SK-N-SH treated with all-trans-retinoic acid at 6 μM for 48 hours (cell line): ENCODE measurements around the gene AMIGO3.
"Not testable (repeated sequence)": the region's sequence is repeated elsewhere in the genome, so short reads cannot be mapped to it uniquely, and the experiment has no call there.

Source experiments
- ATAC-seq: fragments of 200-7000 bp; cut with Tn5 transposase; 3 replicates; pipeline ENCODE4 v1.9.1; 2020; ENCODE audit warnings: mild to moderate bottlenecking, moderate library complexity
- ARNTL ChIP-seq: fragments of 450-650 bp; formaldehyde crosslinking; IDR thresholded peaks from 2 replicates; pipeline ENCODE4 v1.5.0; 2020; ENCODE audit warnings: low read depth, mild to moderate bottlenecking, moderate library complexity, borderline replicate concordance
- BACH2 ChIP-seq: fragments of 250-450 bp; sonication (Bioruptor Pico); IDR thresholded peaks from 2 replicates; pipeline ENCODE4 v1.9.0; 2021; ENCODE audit warnings: mild to moderate bottlenecking, borderline replicate concordance
- CSDC2 ChIP-seq: fragments of 250-450 bp; sonication (Bioruptor Pico); IDR thresholded peaks from 2 replicates; pipeline ENCODE4 v1.5.0; 2020; ENCODE audit warnings: mild to moderate bottlenecking, moderate library complexity
- ESRRG ChIP-seq: fragments of 250-450 bp; sonication (Bioruptor Pico); IDR thresholded peaks from 2 replicates; pipeline ENCODE4 v1.6.1; 2021; ENCODE audit warnings: mild to moderate bottlenecking
- GLIS3 ChIP-seq: fragments of 250-450 bp; sonication (Bioruptor Pico); IDR thresholded peaks from 2 replicates; pipeline ENCODE4 v1.5.0; 2020; ENCODE audit warnings: mild to moderate bottlenecking, moderate library complexity
- ISL1 ChIP-seq: fragments of 250-450 bp; sonication (Bioruptor Pico); IDR thresholded peaks from 2 replicates; pipeline ENCODE4 v2.1.2; 2022; ENCODE audit warnings: mild to moderate bottlenecking, moderate library complexity
- PPARA ChIP-seq: fragments of 250-450 bp; sonication (Bioruptor Pico); IDR thresholded peaks from 2 replicates; pipeline ENCODE4 v1.5.0; 2020; ENCODE audit warnings: mild to moderate bottlenecking, borderline replicate concordance
- RARB ChIP-seq: fragments of 250-450 bp; sonication (Bioruptor Pico); IDR thresholded peaks from 2 replicates; pipeline ENCODE4 v1.8.0; 2021; ENCODE audit warnings: mild to moderate bottlenecking, moderate library complexity
- TCF4 ChIP-seq: fragments of 250-450 bp; sonication (Bioruptor Pico); IDR thresholded peaks from 2 replicates; pipeline ENCODE4 v1.8.0; 2021; ENCODE audit warnings: mild to moderate bottlenecking, moderate library complexity, borderline replicate concordance
- TOX ChIP-seq: fragments of 250-450 bp; sonication (Bioruptor Pico); IDR thresholded peaks from 2 replicates; pipeline ENCODE4 v1.8.0; 2021; ENCODE audit warnings: mild to moderate bottlenecking, moderate library complexity, borderline replicate concordance
- ZFP30 ChIP-seq: fragments of 450-650 bp; formaldehyde crosslinking; IDR thresholded peaks from 2 replicates; pipeline ENCODE4 v1.5.0; 2022; ENCODE audit warnings: mild to moderate bottlenecking, moderate library complexity
- ZNF565 ChIP-seq: fragments of 450-650 bp; formaldehyde crosslinking; conservative IDR thresholded peaks from 2 replicates; pipeline ENCODE4 v1.5.0; 2020; ENCODE audit warnings: low read depth, mild to moderate bottlenecking, moderate library complexity
- ZNF70 ChIP-seq: fragments of 450-650 bp; formaldehyde crosslinking; IDR thresholded peaks from 2 replicates; pipeline ENCODE4 v1.5.0; 2020; ENCODE audit warnings: mild to moderate bottlenecking, moderate library complexity
- ZNF8 ChIP-seq: fragments of 450-650 bp; formaldehyde crosslinking; IDR thresholded peaks from 2 replicates; pipeline ENCODE4 v1.5.0; 2020; ENCODE audit warnings: mild to moderate bottlenecking, moderate library complexity
- TF ChIP-seq, protein P1 (sequence below): fragments of 250-450 bp; sonication (Bioruptor Pico); IDR thresholded peaks from 2 replicates; pipeline ENCODE4 v1.5.1; 2021; ENCODE audit warnings: mild to moderate bottlenecking, moderate library complexity
- TF ChIP-seq, protein P2 (sequence below): fragments of 250-450 bp; sonication (Bioruptor Pico); IDR thresholded peaks from 2 replicates; pipeline ENCODE4 v1.8.0; 2020; ENCODE audit warnings: mild to moderate bottlenecking, moderate library complexity, borderline replicate concordance
- TF ChIP-seq, protein P3 (sequence below): fragments of 250-450 bp; sonication (Bioruptor Pico); IDR thresholded peaks from 2 replicates; pipeline ENCODE4 v1.5.1; 2020; ENCODE audit warnings: low read depth, mild to moderate bottlenecking, moderate library complexity

AMIGO3 gene

DNA sequence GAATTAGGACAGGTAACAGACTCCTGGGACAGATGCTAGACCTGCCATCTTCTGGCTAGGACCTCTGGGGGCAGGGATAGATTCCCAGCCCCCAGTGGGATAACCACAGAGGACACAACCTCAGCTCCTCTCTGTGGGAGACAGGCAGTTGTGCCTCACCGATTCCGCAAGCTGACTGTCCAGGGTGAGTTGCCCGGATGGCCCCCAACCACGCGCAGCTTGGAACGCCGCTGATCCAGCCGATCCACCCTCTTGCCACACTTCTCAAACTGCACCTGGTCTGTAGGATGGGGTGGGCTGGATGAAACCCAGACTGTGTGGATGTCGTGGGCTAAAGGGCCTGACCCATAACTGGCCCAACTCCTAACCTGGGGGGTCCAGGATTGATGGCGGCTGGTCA, 34.4 kb downstream of the AMIGO3 start:
- not testable (repeated sequence) for ATAC-seq

DNA sequence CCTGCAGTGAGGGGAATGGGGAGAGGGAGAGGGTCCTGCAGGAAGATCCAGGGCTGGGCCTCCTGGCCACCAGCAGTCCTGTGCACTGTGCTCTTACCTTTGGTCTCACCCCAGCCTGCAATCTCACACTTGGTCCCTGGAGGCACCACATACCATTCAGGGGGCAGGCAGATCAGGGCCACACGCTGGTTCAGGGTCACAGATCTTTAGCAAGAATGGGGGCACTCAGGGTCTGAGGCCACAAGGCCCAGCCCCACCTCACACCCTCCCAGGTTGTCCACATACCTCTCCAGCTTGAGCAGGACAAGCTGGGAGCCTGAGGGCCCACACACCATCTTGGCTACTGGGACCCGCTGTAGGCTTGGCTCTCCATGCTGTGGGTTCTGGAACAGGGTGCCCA, 35.0 kb downstream of the AMIGO3 start:
- ATAC-seq = not testable (repeated sequence)

DNA sequence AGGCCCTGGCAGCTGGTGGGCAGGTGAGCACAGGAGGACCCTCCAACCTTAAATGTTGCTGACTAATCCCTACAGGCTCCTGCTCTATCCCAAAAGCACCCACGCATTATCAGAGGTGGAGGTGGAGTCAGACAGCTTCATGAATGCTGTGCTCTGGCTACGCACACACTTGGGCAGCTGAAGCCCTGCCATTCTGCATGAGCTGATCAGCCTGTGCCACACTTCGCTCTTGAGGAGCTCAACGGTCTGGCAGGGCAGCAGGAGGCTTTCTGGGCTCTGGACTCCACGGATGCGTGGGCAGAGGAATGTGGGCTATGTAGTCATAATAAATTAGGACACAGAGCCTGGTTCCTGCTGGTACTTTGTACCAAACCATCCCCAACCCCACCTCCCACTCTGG, 36.3 kb downstream of the AMIGO3 start:
- TF ChIP-seq RARB (CRISPR knock-in tag) (no peak), ZNF8 (CRISPR knock-in tag) (no peak), GLIS3 (CRISPR knock-in tag) (no peak), CSDC2 (CRISPR knock-in tag) (no peak), BACH2 (no peak), TOX (CRISPR knock-in tag) (no peak), ARNTL (CRISPR knock-in tag) (no peak), ZFP30 (no peak), ISL1 (CRISPR knock-in tag) (no peak), TCF4 (CRISPR knock-in tag) (no peak)
- TF ChIP-seq, protein P1, sequence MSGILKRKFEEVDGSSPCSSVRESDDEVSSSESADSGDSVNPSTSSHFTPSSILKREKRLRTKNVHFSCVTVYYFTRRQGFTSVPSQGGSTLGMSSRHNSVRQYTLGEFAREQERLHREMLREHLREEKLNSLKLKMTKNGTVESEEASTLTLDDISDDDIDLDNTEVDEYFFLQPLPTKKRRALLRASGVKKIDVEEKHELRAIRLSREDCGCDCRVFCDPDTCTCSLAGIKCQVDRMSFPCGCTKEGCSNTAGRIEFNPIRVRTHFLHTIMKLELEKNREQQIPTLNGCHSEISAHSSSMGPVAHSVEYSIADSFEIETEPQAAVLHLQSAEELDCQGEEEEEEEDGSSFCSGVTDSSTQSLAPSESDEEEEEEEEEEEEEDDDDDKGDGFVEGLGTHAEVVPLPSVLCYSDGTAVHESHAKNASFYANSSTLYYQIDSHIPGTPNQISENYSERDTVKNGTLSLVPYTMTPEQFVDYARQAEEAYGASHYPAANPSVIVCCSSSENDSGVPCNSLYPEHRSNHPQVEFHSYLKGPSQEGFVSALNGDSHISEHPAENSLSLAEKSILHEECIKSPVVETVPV (CRISPR knock-in tag) = no peak
- TF ChIP-seq, protein P2, sequence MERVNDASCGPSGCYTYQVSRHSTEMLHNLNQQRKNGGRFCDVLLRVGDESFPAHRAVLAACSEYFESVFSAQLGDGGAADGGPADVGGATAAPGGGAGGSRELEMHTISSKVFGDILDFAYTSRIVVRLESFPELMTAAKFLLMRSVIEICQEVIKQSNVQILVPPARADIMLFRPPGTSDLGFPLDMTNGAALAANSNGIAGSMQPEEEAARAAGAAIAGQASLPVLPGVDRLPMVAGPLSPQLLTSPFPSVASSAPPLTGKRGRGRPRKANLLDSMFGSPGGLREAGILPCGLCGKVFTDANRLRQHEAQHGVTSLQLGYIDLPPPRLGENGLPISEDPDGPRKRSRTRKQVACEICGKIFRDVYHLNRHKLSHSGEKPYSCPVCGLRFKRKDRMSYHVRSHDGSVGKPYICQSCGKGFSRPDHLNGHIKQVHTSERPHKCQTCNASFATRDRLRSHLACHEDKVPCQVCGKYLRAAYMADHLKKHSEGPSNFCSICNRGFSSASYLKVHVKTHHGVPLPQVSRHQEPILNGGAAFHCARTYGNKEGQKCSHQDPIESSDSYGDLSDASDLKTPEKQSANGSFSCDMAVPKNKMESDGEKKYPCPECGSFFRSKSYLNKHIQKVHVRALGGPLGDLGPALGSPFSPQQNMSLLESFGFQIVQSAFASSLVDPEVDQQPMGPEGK (CRISPR knock-in tag) = no peak
- TF ChIP-seq, all 23 proteins: peak for 0
- no peak for ATAC-seq

DNA sequence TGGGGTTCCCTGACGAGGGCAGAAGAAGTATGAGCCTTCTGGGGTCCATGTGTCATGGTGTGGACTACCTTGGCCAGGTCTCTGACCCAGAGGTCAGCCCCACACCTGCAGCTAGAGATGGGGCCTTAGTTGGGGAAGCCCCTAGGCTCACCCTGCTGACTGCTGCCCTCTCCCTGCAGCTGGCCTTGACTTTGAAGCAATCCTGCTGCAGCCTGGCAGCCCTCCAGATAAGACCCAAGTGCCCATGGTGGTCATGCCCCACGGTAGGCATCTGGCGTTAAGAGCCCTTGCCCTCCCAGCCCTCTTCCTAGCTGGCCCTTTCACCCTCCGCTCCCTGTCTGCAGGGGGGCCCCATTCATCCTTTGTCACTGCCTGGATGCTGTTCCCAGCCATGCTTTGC, 37.9 kb downstream of the AMIGO3 start:
- ATAC-seq = no peak
- TF ChIP-seq ZFP30 = no peak
- TF ChIP-seq, protein P1 (CRISPR knock-in tag) = no peak

DNA sequence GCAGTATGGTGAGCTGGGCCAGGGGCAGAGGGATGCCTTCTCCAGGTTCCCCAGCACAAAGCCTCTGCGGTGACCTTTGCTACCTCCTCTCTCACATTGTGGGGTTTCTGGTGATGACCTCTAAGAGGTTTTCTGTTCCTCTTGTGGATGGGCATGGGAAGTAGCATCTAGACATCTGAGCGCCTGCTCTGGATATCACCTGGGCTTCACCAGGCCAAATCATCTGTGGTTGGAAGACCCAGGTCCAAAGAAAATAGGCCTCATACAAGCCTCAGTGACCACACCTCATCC, 38.3 kb downstream of the AMIGO3 start:
- ATAC-seq = no peak
- TF ChIP-seq, protein P2 (CRISPR knock-in tag) = no peak
- TF ChIP-seq ZNF565 (CRISPR knock-in tag) (no peak), TCF4 (CRISPR knock-in tag) (no peak), ESRRG (CRISPR knock-in tag) (no peak), ISL1 (CRISPR knock-in tag) (no peak)

DNA sequence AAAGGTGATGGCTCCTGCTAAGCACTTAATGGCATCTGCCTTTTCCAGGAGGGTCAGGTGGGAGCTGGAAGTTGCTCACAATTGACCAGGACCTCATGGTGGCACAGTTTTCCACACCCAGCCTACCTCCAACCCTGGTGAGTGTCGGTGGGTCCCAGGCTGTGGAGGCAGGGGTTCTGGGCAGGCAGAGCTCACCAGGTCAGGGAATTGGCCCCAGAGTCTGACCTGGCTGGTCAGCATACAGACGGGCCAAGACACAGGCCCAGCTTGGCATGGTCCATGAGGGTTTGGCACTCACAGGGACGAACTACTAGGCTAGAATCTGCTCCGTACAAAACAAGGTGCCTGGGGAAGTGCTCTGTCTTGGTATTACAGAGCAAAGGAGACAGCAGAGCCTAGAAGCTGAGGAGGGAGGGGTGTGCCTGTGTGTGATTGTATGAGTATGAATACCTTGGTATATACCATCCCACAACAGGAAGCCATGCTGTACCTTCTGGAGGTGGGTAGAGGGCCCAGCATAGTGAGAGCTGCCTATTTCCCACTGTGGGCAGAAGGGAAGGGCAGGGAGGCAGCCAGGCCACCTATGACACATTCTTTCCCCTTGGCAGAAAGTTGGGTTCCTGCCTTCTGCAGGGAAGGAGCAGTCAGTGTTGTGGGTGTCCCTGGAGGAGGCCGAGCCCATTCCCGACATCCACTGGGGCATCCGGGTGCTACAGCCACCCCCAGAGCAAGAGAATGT, 38.8 kb downstream of the AMIGO3 start:
- ATAC-seq = no peak
- TF ChIP-seq GLIS3 (CRISPR knock-in tag) (no peak), ZNF565 (CRISPR knock-in tag) (no peak), ARNTL (CRISPR knock-in tag) (no peak), ZFP30 (no peak)

DNA sequence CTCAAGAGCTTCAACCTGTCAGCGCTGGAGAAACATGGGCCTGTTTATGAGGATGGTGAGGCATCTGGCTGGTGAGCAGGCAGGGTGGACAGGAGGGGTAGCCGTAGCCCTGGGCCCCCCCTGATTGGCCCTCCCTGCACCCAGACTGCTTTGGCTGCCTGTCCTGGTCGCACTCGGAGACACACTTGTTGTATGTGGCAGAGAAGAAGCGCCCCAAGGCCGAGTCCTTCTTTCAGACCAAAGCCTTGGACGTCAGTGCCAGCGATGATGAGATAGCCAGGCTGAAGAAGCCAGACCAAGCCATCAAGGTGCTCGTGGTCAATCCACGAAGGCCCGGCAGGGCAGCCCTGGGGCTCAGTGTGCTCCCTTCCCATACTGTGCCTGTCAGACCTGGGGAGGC, 43.6 kb downstream of the AMIGO3 start:
- TF ChIP-seq ESRRG (CRISPR knock-in tag) (no peak), ISL1 (CRISPR knock-in tag) (no peak), TOX (CRISPR knock-in tag) (no peak), ZFP30 (no peak), ZNF8 (CRISPR knock-in tag) (no peak), PPARA (no peak), ZNF70 (no peak), BACH2 (no peak)
- TF ChIP-seq, protein P2 (CRISPR knock-in tag) = no peak
- TF ChIP-seq, protein P3, sequence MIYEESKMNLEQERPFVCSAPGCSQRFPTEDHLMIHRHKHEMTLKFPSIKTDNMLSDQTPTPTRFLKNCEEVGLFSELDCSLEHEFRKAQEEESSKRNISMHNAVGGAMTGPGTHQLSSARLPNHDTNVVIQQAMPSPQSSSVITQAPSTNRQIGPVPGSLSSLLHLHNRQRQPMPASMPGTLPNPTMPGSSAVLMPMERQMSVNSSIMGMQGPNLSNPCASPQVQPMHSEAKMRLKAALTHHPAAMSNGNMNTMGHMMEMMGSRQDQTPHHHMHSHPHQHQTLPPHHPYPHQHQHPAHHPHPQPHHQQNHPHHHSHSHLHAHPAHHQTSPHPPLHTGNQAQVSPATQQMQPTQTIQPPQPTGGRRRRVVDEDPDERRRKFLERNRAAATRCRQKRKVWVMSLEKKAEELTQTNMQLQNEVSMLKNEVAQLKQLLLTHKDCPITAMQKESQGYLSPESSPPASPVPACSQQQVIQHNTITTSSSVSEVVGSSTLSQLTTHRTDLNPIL = no peak
- no peak for ATAC-seq
